ENCODE results near the gene FAM83D.

DNA sequence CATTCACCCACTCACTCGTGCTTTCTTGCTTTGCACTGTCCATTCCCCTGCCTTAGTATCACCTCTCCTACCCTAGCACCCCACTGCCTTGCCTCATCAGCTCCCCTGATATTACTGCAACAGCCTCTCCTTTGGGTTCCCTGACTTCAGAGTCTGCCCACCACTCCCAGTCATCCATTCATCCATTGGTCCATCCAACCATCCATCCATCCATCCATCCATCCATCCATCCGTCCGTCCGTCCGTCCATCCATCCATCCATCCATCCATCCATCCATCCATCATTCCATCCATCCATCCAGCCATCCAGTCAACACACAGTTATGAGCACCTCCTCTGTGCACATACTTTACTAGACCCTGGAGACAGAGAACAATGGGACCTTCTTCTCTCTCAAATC, 22.9 kb upstream of the FAM83D start:
- no peak for TF ChIP-seq POLR2A (IDR thresholded peaks at IDR 0.05; ENCODE audit: low read length)
- TF ChIP-seq, protein P1, sequence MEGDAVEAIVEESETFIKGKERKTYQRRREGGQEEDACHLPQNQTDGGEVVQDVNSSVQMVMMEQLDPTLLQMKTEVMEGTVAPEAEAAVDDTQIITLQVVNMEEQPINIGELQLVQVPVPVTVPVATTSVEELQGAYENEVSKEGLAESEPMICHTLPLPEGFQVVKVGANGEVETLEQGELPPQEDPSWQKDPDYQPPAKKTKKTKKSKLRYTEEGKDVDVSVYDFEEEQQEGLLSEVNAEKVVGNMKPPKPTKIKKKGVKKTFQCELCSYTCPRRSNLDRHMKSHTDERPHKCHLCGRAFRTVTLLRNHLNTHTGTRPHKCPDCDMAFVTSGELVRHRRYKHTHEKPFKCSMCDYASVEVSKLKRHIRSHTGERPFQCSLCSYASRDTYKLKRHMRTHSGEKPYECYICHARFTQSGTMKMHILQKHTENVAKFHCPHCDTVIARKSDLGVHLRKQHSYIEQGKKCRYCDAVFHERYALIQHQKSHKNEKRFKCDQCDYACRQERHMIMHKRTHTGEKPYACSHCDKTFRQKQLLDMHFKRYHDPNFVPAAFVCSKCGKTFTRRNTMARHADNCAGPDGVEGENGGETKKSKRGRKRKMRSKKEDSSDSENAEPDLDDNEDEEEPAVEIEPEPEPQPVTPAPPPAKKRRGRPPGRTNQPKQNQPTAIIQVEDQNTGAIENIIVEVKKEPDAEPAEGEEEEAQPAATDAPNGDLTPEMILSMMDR (IDR thresholded peaks at IDR 0.05): no peak
